HepG2 (cell line): ENCODE measurements around the gene EFCAB11. TPM values are rescaled to one million over a fixed set of nuclear protein-coding genes. Genes with fewer than 3 reads are reported as not detected.
A peak's percentile ranks its signal among the peaks of the same experiment; 100 is the strongest.

ENCODE experiments used
- CBX1 ChIP-seq: IDR thresholded peaks from one replicate; pipeline ENCODE4 v1.6.1; 2016; ENCODE audit warnings: antibody characterized with exemption, low read depth
- EZH2 ChIP-seq: conservative IDR thresholded peaks from 2 replicates; pipeline ENCODE4 v1.6.1; 2012; ENCODE audit warnings: mild to moderate bottlenecking, low read depth, low read length, moderate library complexity
- FOXJ3 ChIP-seq: sonication (generic); formaldehyde crosslinking; IDR thresholded peaks from 2 replicates; pipeline ENCODE4 v1.4.0; 2020; ENCODE audit warnings: missing genetic modification reagents, mild to moderate bottlenecking, borderline replicate concordance
- FUBP1 ChIP-seq: sonication (generic); formaldehyde crosslinking; IDR thresholded peaks from 2 replicates; pipeline ENCODE4 v1.5.1; 2020; ENCODE audit warnings: missing genetic modification reagents, mild to moderate bottlenecking, borderline replicate concordance
- MAF1 ChIP-seq: sonication (generic); formaldehyde crosslinking; IDR thresholded peaks from 2 replicates; pipeline ENCODE4 v1.5.0; 2020; ENCODE audit warnings: missing genetic modification reagents, borderline replicate concordance
- POGK ChIP-seq: sonication (generic); formaldehyde crosslinking; conservative IDR thresholded peaks from 2 replicates; pipeline ENCODE4 v1.8.0; 2022; ENCODE audit warnings: mild to moderate bottlenecking, moderate library complexity, missing genetic modification reagents
- SYNCRIP ChIP-seq: fragments of 200-400 bp; formaldehyde crosslinking; IDR thresholded peaks from 2 replicates; pipeline ENCODE4 v1.6.1; 2018; ENCODE audit warnings: mild to moderate bottlenecking, low read depth, low read length; ENCODE audit not compliant: insufficient read depth
- TRIM22 ChIP-seq: fragments of 450-650 bp; IDR thresholded peaks from 2 replicates; pipeline ENCODE4 v1.6.1; 2017
- ZBTB37 ChIP-seq: sonication (generic); formaldehyde crosslinking; IDR thresholded peaks from 2 replicates; pipeline ENCODE4 v1.4.0; 2020; ENCODE audit warnings: mild to moderate bottlenecking, missing genetic modification reagents
- ZNF230 ChIP-seq: sonication (generic); formaldehyde crosslinking; IDR thresholded peaks from 2 replicates; pipeline ENCODE4 v1.4.0; 2020; ENCODE audit warnings: mild to moderate bottlenecking, missing genetic modification reagents
- ZNF260 ChIP-seq: sonication (generic); formaldehyde crosslinking; IDR thresholded peaks from 2 replicates; pipeline ENCODE4 v1.4.0; 2020; ENCODE audit warnings: missing genetic modification reagents, low read depth, mild to moderate bottlenecking, borderline replicate concordance
- ZNF281 ChIP-seq: sonication (generic); formaldehyde crosslinking; IDR thresholded peaks from 2 replicates; pipeline ENCODE4 v1.4.0; 2020; ENCODE audit warnings: missing genetic modification reagents, borderline replicate concordance
- ZNF576 ChIP-seq: sonication (generic); formaldehyde crosslinking; IDR thresholded peaks from 2 replicates; pipeline ENCODE4 v1.4.0; 2020; ENCODE audit warnings: mild to moderate bottlenecking, missing genetic modification reagents
- polyA plus RNA-seq, 8 experiments: library from polyadenylated mRNA; depleted of rRNA in 3 of 8; stranded (reverse) in 7 of 8; unstranded in 1 of 8; fragments of >200 nt; fragmentation: Illumina TruSeq in 4 of 8; extraction: Trizol in 4 of 8; gene quantifications; 2 replicates each; pipeline versions ENCODE4 v1.2.1 to v1.2.3, GENCODE V29; 2011 to 2016; ENCODE audit warnings: low read depth in 4 of 8, missing spikeins in 1 of 8, mixed read lengths in 1 of 8; ENCODE audit not compliant: insufficient read depth in 1 of 8
- total RNA-seq, 5 experiments: library from RNA; depleted of rRNA; stranded (reverse); fragments of >200 nt; fragmentation: Illumina TruSeq; extraction: Trizol; gene quantifications; 2 replicates each; pipeline ENCODE4 v1.2.3, GENCODE V29; 2016; ENCODE audit warnings: low read depth in 1 of 5

The EFCAB11 gene
- total and polyA plus RNA-seq, 2 of the 13 experiments (the other 11 are each of a cell fraction or from before 2014, with no cell fraction given): 8.2 to 31.5 TPM

- TF ChIP-seq FUBP1 (CRISPR knock-in tag) (no peak), POGK (CRISPR knock-in tag) (peak; percentile 69; the same call in 1 of the 2 replicates), SYNCRIP (no peak), ZNF260 (no peak), CBX1 (no peak), ZNF230 (CRISPR knock-in tag) (no peak), TRIM22 (no peak), FOXJ3 (CRISPR knock-in tag) (no peak), ZNF576 (CRISPR knock-in tag) (no peak), MAF1 (CRISPR knock-in tag) (no peak), ZNF281 (no peak), EZH2 (no peak), ZBTB37 (CRISPR knock-in tag) (no peak)
Measured at GRCh38 chr14:89954070-89955021, at the start of gene EFCAB11 (continued).
